Large intestine (tissue), 3 donors: ENCODE data around the gene WWC2. TPM values are rescaled to one million over a fixed set of nuclear protein-coding genes. Genes with fewer than 3 reads are reported as not detected.

Experiments
- DNase-seq, 2 donors: peaks; one replicate each; pipeline versions ENCODE4 v3.0.0 to v3.0.0-alpha.2; 2013
- H3K27ac ChIP-seq: one replicate; pipeline ENCODE4 v1.5.1; 2013; ENCODE audit warnings: low read length
- H3K27me3 ChIP-seq: 2 replicates; pipeline ENCODE4 v1.6.1; 2013; ENCODE audit warnings: low read length; ENCODE audit not compliant: control insufficient read depth, insufficient read depth
- H3K36me3 ChIP-seq: 2 replicates; pipeline ENCODE4 v1.6.1; 2013; ENCODE audit warnings: low read length; ENCODE audit not compliant: control insufficient read depth, insufficient read depth
- H3K4me1 ChIP-seq: one replicate; pipeline ENCODE4 v1.6.1; 2013; ENCODE audit warnings: low read length; ENCODE audit not compliant: control insufficient read depth, insufficient read depth
- H3K4me3 ChIP-seq: one replicate; pipeline ENCODE4 v1.5.1; 2013; ENCODE audit warnings: low read length
- H3K9me3 ChIP-seq: one replicate; pipeline ENCODE4 v1.6.1; 2013; ENCODE audit warnings: mild to moderate bottlenecking, low read depth, low read length, moderate library complexity; ENCODE audit not compliant: control insufficient read depth
- WGBS: methylation state at CpG from one replicate; pipeline ENCODE4 v1.1.5; 2013; ENCODE audit warnings: low lambda C conversion rate; ENCODE audit not compliant: insufficient coverage; 5-methylcytosine and 5-hydroxymethylcytosine counted together
- polyA plus RNA-seq: library from polyadenylated mRNA; unstranded; fragments of 120-200 nt; gene quantifications from one replicate; pipeline ENCODE4 v1.2.1, GENCODE V29; 2013

Gene WWC2
- polyA plus RNA-seq, 1 donor, result 19.7 TPM

DNA sequence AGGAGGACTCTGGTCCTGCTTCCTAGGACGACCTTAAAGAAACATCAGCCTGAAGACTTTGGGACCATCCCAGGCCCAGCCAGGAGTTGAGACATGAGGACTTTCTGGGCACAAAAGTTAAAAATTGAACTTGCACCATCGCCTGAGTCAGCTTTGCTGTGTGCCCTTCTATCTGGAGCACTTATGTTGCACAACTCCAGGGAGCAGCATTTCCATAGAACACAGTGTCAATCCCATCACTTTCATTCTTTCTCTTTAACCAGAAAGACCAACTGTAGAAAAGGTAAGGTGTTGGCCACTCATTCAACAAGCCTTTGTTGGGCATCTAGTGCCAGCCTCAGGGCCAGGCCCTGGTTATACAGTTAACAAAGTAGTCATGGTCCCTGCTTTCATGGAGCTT is 231.8 kb downstream of the WWC2 start:
- peaks cover 4% of the 10 kb centered on the region for H3K4me1 ChIP-seq
- DNase-seq, result no peak
- WGBS, result no CpG with 5 or more reads among the region's 2 CpGs
- peaks cover 2% of the 10 kb centered on the region for H3K9me3 ChIP-seq
- H3K4me3 ChIP-seq, result no peak overlapping the region
- H3K27me3 ChIP-seq, result no peaks in the 10 kb centered on the region
- H3K27ac ChIP-seq, result no peak overlapping the region
- no peaks in the 10 kb centered on the region for H3K36me3 ChIP-seq

- peaks cover 4% of the 10 kb centered on the region for H3K4me1 ChIP-seq
- whole genome bisulfite sequencing, result no CpG with 5 or more reads among the region's 11 CpGs
- no peaks in the 10 kb centered on the region for H3K27me3 ChIP-seq
- H3K27ac ChIP-seq, result no peak overlapping the region
- no peak for DNase-seq
- no peaks in the 10 kb centered on the region for H3K36me3 ChIP-seq
- H3K9me3 ChIP-seq, result no peaks in the 10 kb centered on the region
- H3K4me3 ChIP-seq, result no peak overlapping the region
These were observed 233.4 kb downstream of the WWC2 start for GRCh38 chr4:183332447-183332846.

- Histone ChIP-seq H3K36me3 (no peaks in the 10 kb centered on the region), H3K4me1 (peaks cover 4% of the 10 kb centered on the region), H3K9me3 (no peaks in the 10 kb centered on the region), H3K27ac (no peak overlapping the region), H3K27me3 (no peaks in the 10 kb centered on the region), H3K4me3 (no peak overlapping the region)
- no peak for DNase-seq
- WGBS, result no CpG with 5 or more reads among the region's 9 CpGs
These were observed 234.1 kb downstream of the WWC2 start for GRCh38 chr4:183333202-183333601.

DNA sequence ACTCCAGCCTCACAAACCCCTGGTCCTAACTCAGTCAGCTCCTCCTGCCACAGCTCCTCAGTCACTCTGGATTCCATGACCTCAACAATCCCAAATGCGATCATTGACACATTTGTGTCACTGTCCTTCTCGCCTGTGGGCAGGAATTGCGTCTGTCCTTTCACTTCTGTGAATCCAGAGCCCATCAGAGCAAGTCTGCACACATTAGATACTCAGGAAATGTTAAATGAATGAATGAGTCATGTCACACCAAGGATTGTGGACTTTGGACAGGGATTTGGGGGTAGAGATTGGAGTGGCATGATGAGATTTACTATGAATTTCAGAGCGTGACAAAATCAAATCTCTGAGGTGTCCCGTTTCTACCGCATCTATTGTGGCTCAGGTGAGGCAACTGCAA is 234.9 kb downstream of the WWC2 start:
- peak; percentile 45 to 79 for DNase-seq
- WGBS, result 60% methylated on average over 2 of the region's 6 CpGs
- no peaks in the 10 kb centered on the region for H3K9me3 ChIP-seq
- H3K27me3 ChIP-seq, result no peaks in the 10 kb centered on the region
- no peaks in the 10 kb centered on the region for H3K36me3 ChIP-seq
- peaks cover 4% of the 10 kb centered on the region for H3K4me1 ChIP-seq
- no peak overlapping the region for H3K4me3 ChIP-seq
- H3K27ac ChIP-seq, result no peak overlapping the region

GRCh38 chr4:183335369-183335940 is 236.4 kb downstream of the WWC2 start:
- no peaks in the 10 kb centered on the region for H3K9me3 ChIP-seq
- H3K27ac ChIP-seq, result no peak overlapping the region
- H3K36me3 ChIP-seq, result no peaks in the 10 kb centered on the region
- no peak overlapping the region for H3K4me3 ChIP-seq
- H3K4me1 ChIP-seq, result peaks cover 4% of the 10 kb centered on the region
- peak in 1 of 2 donors; percentile 56 for DNase-seq
- WGBS, result no CpG with 5 or more reads among the region's 3 CpGs
- no peaks in the 10 kb centered on the region for H3K27me3 ChIP-seq

DNA sequence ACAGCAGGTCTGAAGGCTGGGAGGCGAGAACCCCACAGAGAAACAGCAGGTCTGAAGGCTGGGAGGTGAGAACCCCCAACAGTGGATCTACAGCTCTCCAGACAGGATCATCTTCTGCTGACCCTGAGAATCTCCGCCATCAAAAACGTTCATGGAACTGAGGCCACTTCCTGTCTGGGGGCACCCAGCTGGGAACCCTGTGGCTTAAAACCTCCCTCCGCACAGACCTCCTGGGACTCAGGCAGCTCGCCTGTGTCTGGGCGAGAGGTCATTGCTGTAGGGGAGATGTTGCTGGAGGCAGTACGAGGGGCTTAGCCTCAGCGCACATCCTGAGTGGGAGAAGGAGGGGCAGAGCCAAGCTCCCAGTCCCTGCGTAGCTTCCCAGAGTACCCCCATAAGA is 238.3 kb downstream of the WWC2 start:
- no peaks in the 10 kb centered on the region for H3K27me3 ChIP-seq
- peaks cover 4% of the 10 kb centered on the region for H3K4me1 ChIP-seq
- no peak overlapping the region for H3K4me3 ChIP-seq
- no peak overlapping the region for H3K27ac ChIP-seq
- WGBS, result no CpG with 5 or more reads among the region's 9 CpGs
- H3K36me3 ChIP-seq, result no peaks in the 10 kb centered on the region
- no peak for DNase-seq
- H3K9me3 ChIP-seq, result no peaks in the 10 kb centered on the region

GRCh38 chr4:183337833-183338232 is 238.8 kb downstream of the WWC2 start:
- Histone ChIP-seq H3K36me3 (no peaks in the 10 kb centered on the region), H3K27ac (no peak overlapping the region), H3K4me3 (no peak overlapping the region), H3K4me1 (peaks cover 4% of the 10 kb centered on the region), H3K27me3 (no peaks in the 10 kb centered on the region), H3K9me3 (no peaks in the 10 kb centered on the region)
- WGBS, result no CpG with 5 or more reads among the region's 7 CpGs
- no peak for DNase-seq

DNA sequence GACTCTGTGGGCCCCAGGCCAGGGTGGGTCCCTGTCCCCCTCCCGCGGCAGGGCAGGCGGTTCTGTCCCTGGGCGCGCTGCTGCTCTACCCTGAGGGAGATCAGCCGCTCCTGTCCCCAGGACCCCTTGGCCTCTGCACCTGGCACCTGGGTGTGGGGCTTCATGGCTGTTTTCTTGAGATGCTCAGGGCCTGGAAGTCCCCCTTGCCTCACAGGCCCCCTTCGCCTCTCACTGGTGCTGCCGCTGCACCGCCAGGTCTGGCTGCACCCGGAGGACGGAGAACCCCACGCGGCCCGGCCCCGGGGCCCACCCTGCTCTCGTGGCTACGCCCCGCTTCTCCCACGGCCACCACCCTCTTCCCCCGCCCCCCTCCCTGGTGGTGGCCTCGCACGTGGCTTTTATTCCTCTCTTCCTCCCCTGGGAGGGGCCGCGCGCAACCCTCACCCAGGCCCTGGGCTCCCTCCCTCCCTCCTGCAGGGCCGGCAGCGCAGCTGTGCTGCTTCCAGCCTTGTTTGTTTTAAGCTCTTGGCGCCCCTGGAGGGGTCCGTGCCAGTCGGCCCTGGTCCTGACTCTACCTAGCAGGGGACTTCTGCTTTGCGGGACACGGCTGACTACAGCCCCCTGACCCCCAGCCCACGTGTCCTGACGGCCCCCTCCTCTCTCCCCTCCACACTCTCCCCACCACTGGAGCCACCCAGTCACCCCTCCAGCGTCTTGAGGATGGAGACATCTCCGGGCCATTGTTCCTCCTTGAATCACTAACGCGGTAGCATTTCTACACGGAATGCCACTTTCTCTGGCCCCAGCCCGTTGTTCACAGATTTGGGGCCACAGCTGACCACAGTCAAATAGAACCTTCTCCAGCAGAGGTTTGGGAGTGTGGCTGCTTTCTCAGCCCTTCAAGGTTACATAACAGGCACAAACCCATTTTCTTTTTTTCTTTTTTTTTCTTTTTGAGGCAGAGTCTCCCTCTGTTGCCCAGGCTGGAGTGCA is 243.8 kb downstream of the WWC2 start:
- Histone ChIP-seq H3K4me3 (peak overlapping the region; percentile 33), H3K27me3 (no peaks in the 10 kb centered on the region), H3K9me3 (no peaks in the 10 kb centered on the region), H3K36me3 (no peaks in the 10 kb centered on the region), H3K27ac (no peak overlapping the region), H3K4me1 (peaks cover 11% of the 10 kb centered on the region)
- DNase-seq, result peak in 1 of 2 donors; percentile 67
- no CpG with 5 or more reads among the region's 40 CpGs for WGBS

DNA sequence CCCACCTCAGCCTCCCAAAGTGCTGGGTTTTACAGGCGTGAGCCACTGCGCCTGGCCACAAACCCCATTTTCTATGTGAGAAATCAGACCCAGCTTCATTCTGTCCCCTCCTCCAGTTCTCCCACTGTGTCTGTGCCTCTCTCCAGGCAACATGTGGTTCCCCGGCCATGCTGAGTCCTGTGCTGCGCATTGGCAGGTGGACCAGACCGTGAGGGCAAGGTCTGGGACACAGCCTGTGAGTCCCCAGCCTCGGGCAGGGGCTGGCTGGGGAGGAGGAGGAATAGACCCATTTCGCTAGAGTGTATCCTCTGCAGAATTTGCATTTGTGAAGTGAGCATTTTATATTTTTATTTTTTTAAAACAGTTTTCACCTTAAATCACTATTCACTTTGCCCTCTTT is 244.7 kb downstream of the WWC2 start:
- no peak overlapping the region for H3K27ac ChIP-seq
- H3K36me3 ChIP-seq, result no peaks in the 10 kb centered on the region
- no peaks in the 10 kb centered on the region for H3K27me3 ChIP-seq
- WGBS, result no CpG with 5 or more reads among the region's 7 CpGs
- H3K9me3 ChIP-seq, result no peaks in the 10 kb centered on the region
- peaks cover 15% of the 10 kb centered on the region for H3K4me1 ChIP-seq
- no peak for DNase-seq
- no peak overlapping the region for H3K4me3 ChIP-seq

DNA sequence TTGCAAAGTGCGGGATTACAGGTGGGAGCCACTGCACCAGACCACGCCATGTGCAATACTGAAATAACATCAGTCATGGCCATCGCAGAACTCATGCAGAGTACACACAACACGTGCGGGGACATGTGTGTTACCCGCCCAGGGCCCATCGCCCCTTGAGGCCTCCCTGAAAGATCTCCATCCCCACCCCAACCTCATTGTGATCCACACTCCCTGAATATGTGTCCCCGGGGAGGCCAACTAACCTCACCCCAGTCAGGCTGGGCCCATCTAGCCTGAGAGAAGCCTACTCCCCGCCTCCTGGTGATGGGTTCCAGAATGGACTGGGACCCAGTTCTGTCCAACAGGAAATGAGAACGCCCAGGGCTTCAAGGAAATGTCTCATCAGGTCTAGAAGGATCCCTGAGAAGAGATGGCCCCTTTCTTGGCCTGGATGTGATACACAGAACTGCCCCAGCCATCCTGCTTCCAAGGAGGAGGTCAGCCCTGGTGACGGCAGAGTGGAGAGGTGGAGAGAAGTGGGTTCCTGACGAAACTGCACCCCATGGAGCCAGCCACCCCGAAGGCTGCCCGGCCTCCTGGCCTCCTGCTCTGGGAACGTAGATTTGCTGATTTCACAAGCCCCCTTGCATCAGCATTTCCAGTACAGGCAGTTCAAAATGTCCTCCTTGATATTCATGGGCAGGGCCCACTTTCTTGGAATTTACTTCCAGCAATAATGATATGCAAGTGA is 245.6 kb downstream of the WWC2 start:
- Histone ChIP-seq H3K4me3 (no peak overlapping the region), H3K36me3 (no peaks in the 10 kb centered on the region), H3K4me1 (peaks cover 15% of the 10 kb centered on the region), H3K27ac (no peak overlapping the region), H3K27me3 (no peaks in the 10 kb centered on the region), H3K9me3 (no peaks in the 10 kb centered on the region)
- DNase-seq, result no peak
- no CpG with 5 or more reads among the region's 15 CpGs for WGBS
